Activated CD8-positive, alpha-beta T cell treated with anti-CD3 and anti-CD28 coated beads for 36 hours (primary cell): ENCODE measurements around the gene PPP2R2C. TPM values are rescaled to one million over a fixed set of nuclear protein-coding genes. Genes with fewer than 3 reads are reported as not detected.

ENCODE experiments used
- ATAC-seq: fragments of 200-7000 bp; cut with Tn5 transposase; one replicate; pipeline ENCODE4 v1.10.0; 2021; ENCODE audit warnings: mild to moderate bottlenecking, moderate library complexity
- CTCF ChIA-PET: fragments of 350-600 bp; sonication (Branson Sonifier 250); formaldehyde crosslinking; loops from one replicate; lab custom pipeline; 2021; ENCODE audit warnings: antibody characterized with exemption; lab: Charles Lee
- POLR2A ChIA-PET: fragments of 350-600 bp; sonication (Branson Sonifier 250); formaldehyde crosslinking; loops from one replicate; lab custom pipeline; 2021; ENCODE audit warnings: antibody characterized with exemption; lab: Charles Lee
- DNase-seq: peaks from one replicate; pipeline ENCODE4 v3.0.0-alpha.2; 2020
- H3K27ac Mint-ChIP-seq: one replicate; pipeline ENCODE4 v1.8.0; 2021; ENCODE audit warnings: mild to moderate bottlenecking, mixed read lengths
- H3K27me3 Mint-ChIP-seq: one replicate; pipeline ENCODE4 v1.8.0; 2021; ENCODE audit warnings: mixed read lengths
- H3K36me3 Mint-ChIP-seq: one replicate; pipeline ENCODE4 v1.8.0; 2021; ENCODE audit warnings: low read depth, mixed read lengths
- H3K4me1 Mint-ChIP-seq: one replicate; pipeline ENCODE4 v1.8.0; 2021; ENCODE audit warnings: low read depth, mixed read lengths
- H3K4me3 Mint-ChIP-seq: one replicate; pipeline ENCODE4 v1.8.0; 2021; ENCODE audit warnings: mild to moderate bottlenecking, moderate library complexity, mixed read lengths
- H3K9me3 Mint-ChIP-seq: one replicate; pipeline ENCODE4 v1.8.0; 2021; ENCODE audit warnings: mixed read lengths
- CTCF ChIP-seq: fragments of 200-600 bp; IDR thresholded peaks from one replicate; pipeline ENCODE4 v1.8.0; 2022; ENCODE audit warnings: antibody characterized with exemption, mild to moderate bottlenecking
- intact Hi-C: fragments of 100-400 bp; cut with micrococcal nuclease; formaldehyde crosslinking; loops from one replicate; pipeline ENCODE4 v1.10.0; 2022
- total RNA-seq, 2 experiments: library from RNA; stranded (reverse); gene quantifications; one replicate each; pipeline ENCODE4 v1.2.3, GENCODE V29; 2021

Gene PPP2R2C
- total RNA-seq, 2 experiments from 2014 or later = not detected

- Mint-ChIP-seq H3K4me3 (no peak overlapping the region), H3K4me1 (no peaks in the 10 kb centered on the region), H3K27me3 (peaks cover 2% of the 10 kb centered on the region), H3K9me3 (no peaks in the 10 kb centered on the region), H3K36me3 (no peaks in the 10 kb centered on the region), H3K27ac (no peak overlapping the region)
- ChIA-PET CTCF (no interaction called here), POLR2A (no interaction called here)
- ATAC-seq (no peak), DNase-seq (no peak)
- intact Hi-C loops = no loop called here
- no peak for TF ChIP-seq CTCF
These were observed 19.3 kb downstream of the PPP2R2C start for GRCh38 chr4:6452897-6453687.

GRCh38 chr4:6452116-6452896 lies 20.1 kb downstream of the PPP2R2C start:
- Mint-ChIP-seq H3K27me3 (no peaks in the 10 kb centered on the region), H3K36me3 (no peaks in the 10 kb centered on the region), H3K27ac (no peak overlapping the region), H3K4me3 (no peak overlapping the region), H3K4me1 (no peaks in the 10 kb centered on the region), H3K9me3 (no peaks in the 10 kb centered on the region)
- intact Hi-C loops = no loop called here
- ChIA-PET POLR2A (no interaction called here), CTCF (no interaction called here)
- DNase-seq = no peak
- no peak for ATAC-seq
- TF ChIP-seq CTCF = no peak

- intact Hi-C loops = no loop called here
- no peaks in the 10 kb centered on the region for H3K36me3 Mint-ChIP-seq
- ATAC-seq (no peak), DNase-seq (no peak)
- no peak for TF ChIP-seq CTCF
- no peak overlapping the region for H3K27ac Mint-ChIP-seq
- ChIA-PET POLR2A (no interaction called here), CTCF (no interaction called here)
- H3K27me3 Mint-ChIP-seq = no peaks in the 10 kb centered on the region
- H3K4me3 Mint-ChIP-seq = no peak overlapping the region
- no peaks in the 10 kb centered on the region for H3K9me3 Mint-ChIP-seq
- no peaks in the 10 kb centered on the region for H3K4me1 Mint-ChIP-seq
These were observed 21.1 kb downstream of the PPP2R2C start for GRCh38 chr4:6451309-6451708.

GRCh38 chr4:6450709-6451108 lies 21.7 kb downstream of the PPP2R2C start:
- Mint-ChIP-seq H3K27ac (no peak overlapping the region), H3K36me3 (no peaks in the 10 kb centered on the region), H3K9me3 (no peaks in the 10 kb centered on the region), H3K4me1 (no peaks in the 10 kb centered on the region), H3K4me3 (no peak overlapping the region), H3K27me3 (peaks cover 3% of the 10 kb centered on the region)
- ChIA-PET CTCF (no interaction called here), POLR2A (no interaction called here)
- ATAC-seq (no peak), DNase-seq (no peak)
- no peak for TF ChIP-seq CTCF
- intact Hi-C loops = no loop called here

GRCh38 chr4:6449746-6450369 lies 22.6 kb downstream of the PPP2R2C start:
- Mint-ChIP-seq H3K36me3 (no peaks in the 10 kb centered on the region), H3K27me3 (peaks cover 3% of the 10 kb centered on the region), H3K4me3 (no peak overlapping the region), H3K9me3 (no peaks in the 10 kb centered on the region), H3K27ac (no peak overlapping the region), H3K4me1 (no peaks in the 10 kb centered on the region)
- ChIA-PET POLR2A (no interaction called here), CTCF (no interaction called here)
- intact Hi-C loops = no loop called here
- no peak for ATAC-seq
- no peak for DNase-seq
- TF ChIP-seq CTCF = no peak
